H9 (cell line): ENCODE data around the gene AKT3. TPM values are rescaled to one million over a fixed set of nuclear protein-coding genes. Genes with fewer than 3 reads are reported as not detected.

Experiments used
- DNase-seq: peaks from one replicate; pipeline ENCODE4 v3.0.0-alpha.2; 2017
- H2AFZ ChIP-seq: one replicate; pipeline ENCODE4 v1.6.1; 2013; ENCODE audit warnings: mild to moderate bottlenecking, low read length, control low read depth, moderate library complexity
- H2AK5ac ChIP-seq: 2 replicates; pipeline ENCODE4 v1.6.1; 2013; ENCODE audit warnings: low read length, control low read depth, mixed read lengths; ENCODE audit not compliant: insufficient read length
- H2BK120ac ChIP-seq: one replicate; pipeline ENCODE4 v1.6.1; 2013; ENCODE audit warnings: low read depth, mild to moderate bottlenecking, low read length, control low read depth, inconsistent platforms; ENCODE audit not compliant: poor library complexity, severe bottlenecking
- H2BK12ac ChIP-seq: 2 replicates; pipeline ENCODE4 v1.6.1; 2013; ENCODE audit warnings: low read length, control low read depth, mixed read lengths, low read depth; ENCODE audit not compliant: insufficient read length
- H2BK15ac ChIP-seq: 2 replicates; pipeline ENCODE4 v1.6.1; 2013; ENCODE audit warnings: low read depth, low read length, control low read depth
- H2BK20ac ChIP-seq: one replicate; pipeline ENCODE4 v1.6.1; 2013; ENCODE audit warnings: low read depth, mild to moderate bottlenecking, low read length, control low read depth, inconsistent platforms; ENCODE audit not compliant: poor library complexity, severe bottlenecking
- H2BK5ac ChIP-seq: 2 replicates; pipeline ENCODE4 v1.6.1; 2013; ENCODE audit warnings: low read length, control low read depth, mixed read lengths; ENCODE audit not compliant: insufficient read length
- H3K14ac ChIP-seq: 2 replicates; pipeline ENCODE4 v1.6.1; 2013; ENCODE audit warnings: low read length, control low read depth; ENCODE audit not compliant: insufficient read depth
- H3K18ac ChIP-seq: 2 replicates; pipeline ENCODE4 v1.6.1; 2013; ENCODE audit warnings: low read depth, mild to moderate bottlenecking, mixed read lengths, low read length, control low read depth; ENCODE audit not compliant: insufficient read length
- H3K23ac ChIP-seq: 2 replicates; pipeline ENCODE4 v1.6.1; 2013; ENCODE audit warnings: low read length, control low read depth, mixed read lengths, low read depth; ENCODE audit not compliant: insufficient read length
- H3K23me2 ChIP-seq: 2 replicates; pipeline ENCODE4 v1.6.1; 2013; ENCODE audit warnings: low read depth, mild to moderate bottlenecking, mixed read lengths, low read length, control low read depth; ENCODE audit not compliant: insufficient read length, poor library complexity, severe bottlenecking
- H3K27ac ChIP-seq: 2 replicates; pipeline ENCODE4 v1.5.1; 2013; ENCODE audit warnings: low read length, control low read depth, mixed read lengths, low read depth; ENCODE audit not compliant: insufficient read length
- H3K27me3 ChIP-seq: 2 replicates; pipeline ENCODE4 v1.6.1; 2013; ENCODE audit warnings: low read length, control low read depth, inconsistent platforms; ENCODE audit not compliant: insufficient read depth
- H3K4ac ChIP-seq: 2 replicates; pipeline ENCODE4 v1.6.1; 2013; ENCODE audit warnings: low read depth, mild to moderate bottlenecking, control low read depth, inconsistent platforms, low read length, moderate library complexity
- H3K4me1 ChIP-seq: 2 replicates; pipeline ENCODE4 v1.6.1; 2013; ENCODE audit warnings: low read length, control low read depth, inconsistent platforms; ENCODE audit not compliant: insufficient read depth
- H3K4me2 ChIP-seq: 2 replicates; pipeline ENCODE4 v1.6.1; 2013; ENCODE audit warnings: low read length, control low read depth, mixed read lengths; ENCODE audit not compliant: insufficient read length, insufficient read depth
- H3K56ac ChIP-seq: 2 replicates; pipeline ENCODE4 v1.6.1; 2013; ENCODE audit warnings: low read depth, mild to moderate bottlenecking, mixed read lengths, low read length, control low read depth; ENCODE audit not compliant: insufficient read length
- H3K79me1 ChIP-seq: 2 replicates; pipeline ENCODE4 v1.6.1; 2013; ENCODE audit warnings: low read depth, mild to moderate bottlenecking, moderate library complexity, low read length, control low read depth, inconsistent platforms; ENCODE audit not compliant: insufficient read depth, poor library complexity, severe bottlenecking
- H3K79me2 ChIP-seq: 2 replicates; pipeline ENCODE4 v1.6.1; 2013; ENCODE audit warnings: low read length, control low read depth, inconsistent platforms; ENCODE audit not compliant: insufficient read depth
- H3K9ac ChIP-seq: 2 replicates; pipeline ENCODE4 v1.6.1; 2013; ENCODE audit warnings: low read length, control low read depth, mixed read lengths; ENCODE audit not compliant: insufficient read length; ENCODE audit errors: extremely low read depth
- H3K9me3 ChIP-seq: one replicate; pipeline ENCODE4 v1.6.1; 2013; ENCODE audit warnings: low read depth, low read length, inconsistent platforms; ENCODE audit not compliant: control insufficient read depth
- H3T11ph ChIP-seq: one replicate; pipeline ENCODE4 v1.6.1; 2013; ENCODE audit warnings: mild to moderate bottlenecking, low read length, control low read depth, inconsistent platforms
- H4K20me1 ChIP-seq: one replicate; pipeline ENCODE4 v1.6.1; 2013; ENCODE audit not compliant: control insufficient read depth, insufficient read length, insufficient read depth
- H4K5ac ChIP-seq: 2 replicates; pipeline ENCODE4 v1.6.1; 2013; ENCODE audit warnings: low read depth, mild to moderate bottlenecking, mixed read lengths, low read length, control low read depth; ENCODE audit not compliant: insufficient read length
- H4K8ac ChIP-seq: replicated peaks from 2 replicates; pipeline ENCODE4 v1.6.1; 2013; ENCODE audit warnings: low read length, control low read depth, mixed read lengths, low read depth; ENCODE audit not compliant: insufficient read length
- H4K91ac ChIP-seq: 2 replicates; pipeline ENCODE4 v1.6.1; 2013; ENCODE audit warnings: low read depth, mild to moderate bottlenecking, moderate library complexity, mixed read lengths, low read length, control low read depth; ENCODE audit not compliant: insufficient read length
- H3K27ac Mint-ChIP-seq, 3 experiments: 2 replicates in 2 of 3; 3 replicates in 1 of 3; pipeline ENCODE4 v1.8.0; 2020 to 2021; ENCODE audit warnings: mixed read lengths in 3 of 3, mild to moderate bottlenecking in 1 of 3, moderate library complexity in 1 of 3
- H3K27me3 Mint-ChIP-seq: 2 replicates; pipeline ENCODE4 v1.8.0; 2021; ENCODE audit warnings: low read depth, mild to moderate bottlenecking, moderate library complexity, mixed read lengths
- H3K36me3 Mint-ChIP-seq, 3 experiments: 2 replicates in 2 of 3; 3 replicates in 1 of 3; pipeline ENCODE4 v1.8.0; 2020 to 2021; ENCODE audit warnings: low read depth in 3 of 3, mixed read lengths in 3 of 3; ENCODE audit not compliant: insufficient read depth in 1 of 3
- H3K4me1 Mint-ChIP-seq, 2 experiments: 2 replicates each; pipeline ENCODE4 v1.8.0; 2020; ENCODE audit warnings: mixed read lengths in 2 of 2
- H3K4me3 Mint-ChIP-seq, 2 experiments: 2 replicates in 1 of 2; 3 replicates in 1 of 2; pipeline ENCODE4 v1.8.0; 2020 to 2021; ENCODE audit warnings: mild to moderate bottlenecking in 2 of 2, mixed read lengths in 2 of 2, moderate library complexity in 1 of 2
- H3K9me3 Mint-ChIP-seq, 2 experiments: 2 replicates in 1 of 2; 3 replicates in 1 of 2; pipeline ENCODE4 v1.8.0; 2020; ENCODE audit warnings: mild to moderate bottlenecking in 2 of 2, mixed read lengths in 2 of 2, moderate library complexity in 1 of 2
- CTCF ChIP-seq: fragments of 200-600 bp; sonication (generic); conservative IDR thresholded peaks from 3 replicates; pipeline ENCODE4 v1.8.0; 2021; ENCODE audit warnings: antibody characterized with exemption, mild to moderate bottlenecking
- WGBS: extraction: QIAGEN DNeasy Blood & Tissue Kit; methylation state at CpG from one replicate; pipeline ENCODE4 v1.1.7; 2013; ENCODE audit warnings: missing lambda C conversion rate, low lambda C conversion rate, mixed read lengths; ENCODE audit not compliant: insufficient read length; ENCODE audit errors: extremely low coverage; 5-methylcytosine and 5-hydroxymethylcytosine counted together
- total RNA-seq: library from RNA; stranded (reverse); gene quantifications from 2 replicates; pipeline ENCODE4 v1.2.1, GENCODE V29; 2021

The AKT3 gene
- total RNA-seq, 1 experiment from 2014 or later, result 27.8 TPM

GRCh38 chr1:243628476-243628907, 221.6 kb downstream of the AKT3 start:
- Histone ChIP-seq H2BK5ac (no peak overlapping the region), H2AK5ac (no peak overlapping the region), H3K4me2 (no peak overlapping the region), H3T11ph (no peak overlapping the region), H4K8ac (no peak overlapping the region), H4K5ac (no peak overlapping the region), H3K14ac (no peak overlapping the region), H2BK120ac (no peak overlapping the region), H2BK20ac (no peak overlapping the region), H4K20me1 (no peaks in the 10 kb centered on the region), H4K91ac (no peak overlapping the region), H3K23me2 (no peaks in the 10 kb centered on the region), H3K9me3 (peaks cover 6% of the 10 kb centered on the region), H3K23ac (no peak overlapping the region), H3K79me2 (no peaks in the 10 kb centered on the region), H2BK12ac (no peak overlapping the region), H3K79me1 (no peaks in the 10 kb centered on the region), H3K9ac (no peak overlapping the region), H3K27ac (no peak overlapping the region), H3K27me3 (no peaks in the 10 kb centered on the region), H3K4ac (no peak overlapping the region), H3K56ac (no peak overlapping the region), H3K18ac (no peak overlapping the region), H2AFZ (no peak overlapping the region), H3K4me1 (no peaks in the 10 kb centered on the region), H2BK15ac (no peak overlapping the region)
- Mint-ChIP-seq H3K36me3 (peaks cover 18 to 23% (median 22%) of the 10 kb centered on the region in 3 experiments), H3K27ac (peak overlapping the region in 1 of 3 experiments; percentile 44; a peak in 1 of 7 replicates), H3K4me1 (no peaks in the 10 kb centered on the region), H3K27me3 (no peaks in the 10 kb centered on the region), H3K4me3 (no peak overlapping the region), H3K9me3 (peaks cover 13 to 15% of the 10 kb centered on the region in 2 experiments)
- TF ChIP-seq CTCF, result no peak
- no CpG with 5 or more reads among the region's 2 CpGs for WGBS
- no peak for DNase-seq
